ENCODE data around the gene RFLNA.
"Not testable (repeated sequence)": the region's sequence is repeated elsewhere in the genome, so short reads cannot be mapped to it uniquely, and the experiment has no call there.

Gene RFLNA

DNA sequence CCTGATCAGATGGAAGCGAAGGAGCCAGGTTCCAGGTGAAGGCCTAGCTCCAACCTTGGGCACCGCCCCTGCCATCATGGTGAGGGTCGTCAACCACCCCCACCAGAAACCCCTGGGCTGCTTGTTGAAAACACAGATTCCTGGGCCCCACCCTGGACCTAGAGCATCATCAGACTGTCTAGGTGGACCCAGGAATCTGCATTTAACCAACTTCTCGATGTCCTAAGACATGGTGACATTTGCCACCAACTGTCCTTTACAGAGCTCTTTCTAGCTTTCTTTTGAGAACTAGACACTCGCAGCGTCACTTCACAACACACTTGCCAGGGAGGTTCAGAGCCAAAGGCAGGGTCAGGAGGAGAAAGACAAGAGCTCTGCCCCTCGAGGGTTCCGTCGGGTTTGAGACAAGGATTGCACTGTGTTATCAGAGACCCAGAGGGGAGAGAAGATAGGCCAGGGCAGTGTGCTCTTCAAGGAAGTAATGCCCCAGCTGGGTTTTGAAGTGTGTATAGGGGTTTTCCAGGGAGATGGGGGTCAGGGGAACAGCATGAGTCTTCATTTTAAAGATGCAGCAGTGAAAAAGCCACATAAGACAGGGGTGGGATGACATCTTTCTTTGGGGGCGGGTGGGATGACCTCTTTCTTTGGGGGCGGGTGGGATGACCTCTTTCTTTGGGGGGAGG, 24.6 kb downstream of the RFLNA start:
- DNase-seq (ENCODE audit: low read depth in 2 of 2): no peak

DNA sequence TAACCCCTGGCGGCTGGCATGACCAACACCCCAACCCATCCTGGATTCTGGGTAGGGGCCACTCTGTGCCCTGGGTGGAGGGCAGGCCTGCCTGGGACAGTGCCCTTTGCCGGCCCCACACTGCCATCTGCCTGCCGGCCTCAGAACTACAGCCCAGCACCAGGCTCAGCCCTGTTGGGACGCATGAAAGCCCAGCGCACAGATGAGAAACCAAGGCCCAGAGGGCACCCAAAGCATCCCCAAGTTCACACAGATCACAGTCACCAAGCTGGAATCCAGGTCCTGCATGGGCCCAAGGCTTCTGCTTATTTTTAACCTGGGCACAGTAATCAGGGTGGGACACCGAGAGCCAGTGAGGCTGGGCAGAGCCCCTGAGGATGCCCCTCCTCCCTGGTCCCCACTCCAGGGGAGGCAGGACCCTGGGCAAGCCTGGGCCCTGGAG, 26.2 kb downstream of the RFLNA start:
- DNase-seq (ENCODE audit: low read depth in 2 of 2): peak; percentile 31 to 65

DNA sequence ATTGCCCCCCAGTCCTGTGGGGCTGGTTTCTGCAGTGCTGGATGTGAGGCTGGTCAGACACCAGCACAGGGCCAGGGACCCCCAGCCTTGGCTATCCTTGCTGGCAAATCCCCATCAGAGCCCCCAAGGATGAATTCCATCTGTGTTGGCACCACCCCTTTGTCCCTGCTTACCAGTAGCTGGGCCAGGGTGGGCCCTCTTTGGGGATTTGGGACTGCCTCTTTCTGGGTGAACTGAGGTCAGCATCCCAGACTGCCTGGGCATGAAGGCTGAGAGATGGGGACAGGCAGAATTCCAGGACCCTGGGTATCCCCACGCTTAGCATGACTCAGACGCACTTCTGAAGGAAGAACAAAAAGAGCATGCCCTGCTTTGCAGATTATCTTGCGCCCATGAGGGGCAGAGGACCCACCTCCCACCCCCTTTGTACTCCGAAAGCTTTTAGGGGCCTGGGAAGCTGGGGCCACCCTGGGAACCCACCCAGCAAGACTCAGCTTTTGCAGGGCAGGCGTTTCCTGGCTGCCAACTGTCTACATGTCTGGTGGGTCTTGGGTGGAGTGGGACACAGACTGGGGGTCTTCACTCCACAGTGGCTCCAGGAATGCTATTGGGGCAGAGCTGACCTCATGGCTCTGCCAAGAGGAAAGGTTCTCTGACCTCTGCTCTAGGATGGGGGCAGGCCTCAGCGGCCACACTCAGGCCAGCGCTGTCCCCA, 26.8 kb downstream of the RFLNA start:
- no peak for DNase-seq (ENCODE audit: low read depth in 2 of 2)

DNA sequence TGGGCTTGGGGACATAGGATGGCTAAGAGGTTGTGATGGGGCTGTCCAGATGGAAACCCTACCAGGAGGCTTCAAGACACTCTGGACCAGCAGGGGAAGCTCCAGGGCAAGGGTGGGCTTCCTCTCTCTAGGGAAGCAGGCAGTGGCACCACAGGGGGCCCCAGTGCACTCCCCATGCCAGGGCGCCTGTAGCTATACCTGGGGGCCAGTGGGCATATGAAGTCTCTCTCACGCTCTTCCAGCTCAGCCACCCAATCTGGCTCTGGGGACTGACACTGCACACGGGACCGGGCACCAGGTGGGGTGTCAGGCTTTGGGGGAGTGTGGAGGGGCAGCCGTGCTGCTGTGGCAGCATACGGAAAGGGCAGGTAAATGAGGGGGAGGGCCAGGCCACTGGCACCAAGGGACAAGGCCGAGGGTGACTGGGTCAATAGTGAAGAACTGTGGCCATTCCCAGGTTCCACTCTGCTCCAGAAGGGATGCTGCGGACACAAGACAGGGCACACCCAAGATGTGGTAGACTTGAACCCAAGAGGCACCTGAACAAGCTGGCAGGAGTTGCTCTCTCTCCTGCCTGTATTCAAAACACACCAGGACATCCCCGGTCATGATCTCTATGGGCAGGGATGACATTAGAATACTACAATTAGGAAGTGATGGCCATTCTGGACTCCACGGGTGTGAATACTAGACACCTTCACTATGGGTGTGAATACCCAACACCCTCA, 27.5 kb downstream of the RFLNA start:
- no peak for DNase-seq (ENCODE audit: low read depth in 2 of 2)

DNA sequence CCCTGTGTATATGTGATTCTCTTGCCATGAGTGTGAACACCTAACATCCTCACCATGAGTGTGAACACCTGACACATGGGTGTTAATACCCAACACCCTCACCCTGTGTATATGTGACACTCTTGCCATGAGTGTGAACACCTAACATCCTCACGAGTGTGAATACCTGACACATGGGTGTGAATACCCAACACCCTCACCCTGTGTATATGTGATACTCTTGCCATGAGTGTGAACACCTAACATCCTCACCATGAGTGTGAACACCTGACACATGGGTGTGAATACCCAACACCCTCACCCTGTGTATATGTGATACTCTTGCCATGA, 28.1 kb downstream of the RFLNA start:
- not testable (repeated sequence) for DNase-seq (ENCODE audit: low read depth in 2 of 2)

DNA sequence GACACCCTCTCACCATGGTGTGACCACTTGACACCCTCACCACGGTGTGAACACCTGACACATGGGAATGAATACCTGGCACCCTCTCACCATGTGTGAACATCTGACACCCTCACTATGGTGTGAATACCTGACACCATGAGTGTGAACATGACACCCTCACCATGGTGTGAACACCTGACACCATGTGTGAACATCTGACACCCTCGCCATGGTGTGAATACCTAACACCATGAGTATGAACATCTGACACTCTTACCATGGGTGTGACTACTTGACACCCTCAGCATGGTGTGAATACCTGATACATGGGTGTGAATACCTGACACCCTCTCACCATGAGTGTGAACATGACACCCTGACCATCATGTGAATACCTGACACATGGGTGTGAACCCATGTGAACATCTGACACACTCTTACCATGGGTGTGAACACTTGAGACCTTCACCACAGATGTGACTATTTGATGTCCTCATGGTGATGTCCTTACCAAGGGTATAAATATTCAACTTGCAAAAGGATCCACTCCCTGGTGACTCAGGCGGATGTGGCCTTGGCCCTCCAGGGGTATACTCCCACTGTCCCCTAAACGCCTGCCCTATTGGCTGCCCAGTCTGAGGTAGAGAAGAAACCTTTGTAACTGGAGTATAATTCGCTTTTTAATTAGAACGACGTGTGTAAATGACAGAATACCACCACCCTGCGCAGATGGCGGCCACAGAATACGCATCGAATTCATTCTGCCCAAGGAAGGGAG, 29.1 kb downstream of the RFLNA start:
- no peak for DNase-seq (ENCODE audit: low read depth in 2 of 2)

DNA sequence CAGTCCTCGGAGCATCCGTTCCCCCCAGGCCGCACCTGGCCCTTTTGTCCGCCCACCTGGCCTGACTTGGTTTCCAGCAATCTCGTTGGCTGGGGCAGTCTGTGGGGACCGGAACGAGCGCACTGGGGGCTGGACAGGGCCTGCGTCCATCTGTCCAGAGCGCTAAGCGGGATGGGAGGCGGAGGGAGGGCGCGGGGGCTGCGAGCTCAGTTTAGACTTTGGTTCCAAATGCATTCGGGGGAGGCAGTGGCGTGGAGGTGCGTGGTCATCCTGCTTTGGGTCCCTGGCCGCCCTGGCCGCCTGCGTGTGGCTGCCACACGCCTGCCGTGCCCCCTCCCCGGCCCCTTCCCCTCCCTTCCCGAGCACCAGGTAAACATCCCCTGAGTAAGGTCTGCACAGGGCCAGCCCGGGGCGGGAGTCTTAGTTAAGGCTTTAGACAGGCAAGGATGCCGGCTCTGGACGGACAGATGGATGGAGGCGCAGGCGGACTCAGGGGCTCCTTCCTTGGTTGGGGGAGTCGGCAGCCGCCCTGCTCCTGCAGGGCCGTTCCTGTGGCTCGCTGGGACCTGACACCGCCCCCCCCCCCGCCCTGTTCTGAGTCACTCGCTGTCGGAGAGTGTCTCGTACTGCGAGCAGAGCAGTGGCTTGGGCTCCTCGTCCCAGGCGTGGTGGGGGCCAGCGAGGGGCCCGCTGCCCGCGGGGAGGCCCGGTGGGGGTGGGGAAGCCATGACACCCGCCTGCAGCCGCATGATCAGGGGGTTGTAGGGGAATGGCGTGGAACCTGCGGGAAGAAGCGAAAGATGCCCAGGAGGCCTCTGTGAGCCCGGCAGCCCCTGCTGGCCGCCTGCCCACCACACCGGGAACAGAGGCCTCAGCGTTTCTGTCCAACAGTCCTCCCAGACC, 30.2 kb downstream of the RFLNA start:
- no peak for DNase-seq (ENCODE audit: low read depth in 2 of 2)

DNA sequence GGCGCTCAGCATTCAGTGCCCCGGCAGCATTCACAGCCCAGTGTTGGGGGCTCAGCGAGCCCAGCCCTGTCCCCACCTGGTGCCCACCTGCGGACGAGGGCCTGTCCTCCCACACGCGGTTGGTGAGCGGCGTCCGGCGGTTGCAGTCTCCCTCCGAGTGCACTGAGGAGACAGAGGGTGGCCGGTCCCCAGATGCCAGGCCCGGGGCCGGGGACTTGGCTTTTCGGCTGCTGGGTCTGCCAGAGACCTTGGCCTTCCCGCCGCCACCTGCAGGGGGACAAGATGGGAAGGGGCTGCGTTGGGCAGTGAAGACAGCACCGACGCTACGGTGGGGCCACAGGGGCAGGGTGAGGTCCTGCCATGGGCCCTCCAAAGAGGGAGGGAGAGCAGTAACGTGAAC, 31.2 kb downstream of the RFLNA start:
- DNase-seq (ENCODE audit: low read depth in 2 of 2): no peak

DNA sequence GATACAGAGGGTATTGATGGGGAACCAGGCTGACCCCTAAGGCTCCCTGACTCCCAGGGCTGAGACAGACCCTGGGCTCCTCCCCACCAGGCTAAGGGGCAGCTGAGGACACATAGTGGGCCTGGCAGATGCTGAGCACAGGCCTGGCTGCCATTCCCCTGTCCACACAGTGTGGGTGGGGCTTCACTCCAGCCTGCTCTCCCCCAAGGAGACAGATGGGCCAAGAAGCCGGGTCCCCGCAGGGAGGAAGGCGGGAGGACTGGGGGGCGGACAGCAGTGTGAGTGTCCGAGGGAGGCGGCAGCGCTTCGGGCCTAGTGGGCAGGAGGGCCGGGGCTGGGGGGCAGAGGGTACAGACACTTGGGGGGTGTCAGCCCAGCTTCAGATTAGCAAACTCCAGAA, 32.0 kb downstream of the RFLNA start:
- DNase-seq (ENCODE audit: low read depth in 2 of 2): no peak

DNA sequence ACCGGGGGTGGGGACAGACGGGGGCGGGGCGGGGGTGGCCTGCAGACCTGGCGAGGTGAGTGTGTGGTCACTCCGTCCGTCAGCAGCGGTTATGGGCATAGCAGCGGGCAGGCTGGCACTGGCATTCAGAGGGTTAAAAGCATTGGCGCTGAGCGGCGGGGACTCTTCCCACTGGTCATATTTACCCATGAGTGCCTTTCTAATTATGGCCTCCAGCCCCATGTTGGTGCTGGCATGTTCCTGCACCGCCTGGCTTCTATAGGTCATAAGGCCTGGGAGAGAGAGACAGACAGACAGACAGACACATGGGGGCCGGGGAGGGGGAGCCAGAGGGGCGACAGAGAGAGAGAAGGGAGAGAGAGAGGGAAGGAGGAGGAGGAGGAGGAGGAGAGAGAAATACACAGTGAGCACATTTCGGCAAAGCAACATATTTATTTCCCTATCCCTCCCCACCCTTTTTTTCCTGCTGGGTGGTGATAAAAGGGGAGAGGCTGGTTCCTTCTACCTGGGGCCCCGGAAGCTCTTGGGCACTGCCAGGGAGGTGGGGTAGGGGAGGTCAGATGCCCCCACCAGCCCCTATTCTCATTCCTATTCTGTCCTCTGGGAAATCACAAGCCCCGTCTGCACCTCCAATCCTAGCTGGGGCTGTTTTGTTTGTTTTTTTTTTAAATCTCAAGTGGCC, 32.6 kb downstream of the RFLNA start:
- DNase-seq (ENCODE audit: low read depth in 2 of 2): no peak

DNA sequence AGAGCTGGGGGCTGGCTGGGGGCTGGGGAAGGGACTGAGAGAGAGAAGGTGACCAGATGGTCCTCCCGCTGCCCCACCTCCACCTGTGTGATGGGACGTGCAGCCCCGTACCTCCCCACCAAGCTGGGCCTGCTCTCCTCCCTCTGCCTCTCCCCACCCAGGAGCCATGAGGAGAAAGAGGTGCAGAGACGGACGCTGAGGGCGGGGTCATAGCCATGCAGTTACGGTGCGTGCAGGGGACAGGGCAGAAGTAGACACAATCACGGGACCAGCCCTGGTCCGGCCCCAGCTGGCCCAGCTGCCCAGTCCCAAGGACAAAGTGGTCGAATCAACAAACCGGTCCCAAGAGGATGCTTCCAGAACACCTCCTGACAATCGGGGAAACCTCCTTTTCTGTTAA, 33.2 kb downstream of the RFLNA start:
- no peak for DNase-seq (ENCODE audit: low read depth in 2 of 2)

DNA sequence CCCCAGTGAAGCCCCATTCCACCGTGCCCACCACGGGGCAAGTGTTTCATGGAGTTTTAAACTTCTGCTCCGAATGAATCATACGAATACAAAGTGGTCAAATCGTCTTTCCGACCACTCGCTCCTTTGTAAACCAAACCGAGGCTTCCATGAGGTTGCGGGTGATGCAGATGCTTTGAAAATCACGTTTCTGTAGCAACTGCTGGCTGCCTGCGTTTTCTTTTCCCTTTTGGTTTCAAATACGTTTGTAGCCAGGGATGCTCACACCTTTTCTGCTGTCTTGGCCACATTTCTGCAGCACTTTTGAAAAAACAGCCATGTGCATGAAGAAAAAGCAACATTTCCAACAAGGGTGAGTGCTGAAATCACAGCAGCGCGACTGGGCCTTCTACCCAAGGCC, 33.7 kb downstream of the RFLNA start:
- DNase-seq (ENCODE audit: low read depth in 2 of 2): no peak

DNA sequence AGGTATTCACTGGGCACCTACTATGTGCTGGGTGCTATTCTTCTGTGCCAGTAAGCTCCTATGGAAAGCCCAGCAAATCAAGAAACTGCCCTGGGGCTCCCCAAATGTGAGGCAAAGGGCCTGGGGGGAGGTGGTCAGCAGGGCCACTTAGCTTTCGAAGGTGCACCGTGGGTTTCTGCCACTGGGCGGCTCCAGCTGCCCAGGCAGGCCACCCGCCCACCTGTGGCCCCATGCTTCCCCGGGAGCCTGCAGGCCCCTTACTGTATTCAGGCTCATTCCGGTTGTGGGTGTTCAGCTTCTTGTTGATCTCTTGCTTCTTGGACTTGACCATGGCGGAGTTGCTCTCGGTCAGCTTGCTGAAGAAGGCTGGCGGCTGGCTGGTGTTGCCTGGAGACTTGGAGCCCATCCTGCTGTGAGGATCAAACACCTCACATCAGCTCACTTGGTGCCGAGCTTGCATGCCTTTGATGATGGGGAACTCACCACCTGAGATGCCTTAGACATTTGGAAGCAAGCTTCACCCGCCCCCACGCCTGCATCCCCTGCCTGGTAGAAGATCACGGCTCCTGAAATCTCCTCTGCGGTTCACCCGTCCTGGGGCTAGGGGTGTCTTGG, 37.3 kb downstream of the RFLNA start:
- DNase-seq (ENCODE audit: low read depth in 2 of 2): no peak

DNA sequence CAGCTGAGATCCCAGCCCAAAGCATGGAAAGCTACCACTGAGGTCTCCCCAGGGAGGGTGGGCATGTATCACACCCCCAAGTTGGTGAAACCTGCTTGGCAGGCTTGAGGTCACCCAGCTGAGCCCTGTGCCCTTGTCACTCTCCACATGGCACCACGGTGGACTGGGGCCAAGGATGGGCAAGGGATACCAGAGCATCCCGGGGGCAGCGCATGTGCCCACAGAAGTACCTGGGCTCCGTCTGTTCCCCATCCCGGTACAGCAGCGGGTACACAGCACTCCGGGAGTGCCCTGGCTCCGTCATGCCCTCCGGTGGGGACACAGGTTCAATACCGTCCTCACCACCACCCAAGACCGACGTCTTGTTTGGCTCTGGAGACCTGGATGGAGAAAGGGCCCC, 38.0 kb downstream of the RFLNA start:
- DNase-seq (ENCODE audit: low read depth in 2 of 2): no peak

DNA sequence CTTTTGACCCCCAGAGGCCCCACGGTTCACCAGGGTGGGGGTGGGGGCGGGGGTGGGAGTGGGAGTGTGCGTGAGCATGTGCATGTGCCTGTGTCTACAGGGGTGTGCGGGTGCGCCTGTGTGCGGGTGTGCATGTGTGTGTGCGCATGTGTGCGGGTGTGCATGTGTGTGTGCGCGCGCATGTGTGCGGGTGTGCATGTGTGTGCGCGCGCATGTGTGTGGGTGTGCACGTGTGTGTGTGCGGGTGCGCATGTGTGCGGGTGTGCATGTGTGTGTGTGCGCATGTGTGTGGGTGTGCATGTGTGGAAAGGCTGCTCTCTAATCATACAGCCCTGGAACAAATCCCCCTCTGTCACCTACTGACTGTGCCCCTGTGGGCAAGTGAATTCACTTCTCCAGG, 38.8 kb downstream of the RFLNA start:
- DNase-seq (ENCODE audit: low read depth in 2 of 2): no peak

DNA sequence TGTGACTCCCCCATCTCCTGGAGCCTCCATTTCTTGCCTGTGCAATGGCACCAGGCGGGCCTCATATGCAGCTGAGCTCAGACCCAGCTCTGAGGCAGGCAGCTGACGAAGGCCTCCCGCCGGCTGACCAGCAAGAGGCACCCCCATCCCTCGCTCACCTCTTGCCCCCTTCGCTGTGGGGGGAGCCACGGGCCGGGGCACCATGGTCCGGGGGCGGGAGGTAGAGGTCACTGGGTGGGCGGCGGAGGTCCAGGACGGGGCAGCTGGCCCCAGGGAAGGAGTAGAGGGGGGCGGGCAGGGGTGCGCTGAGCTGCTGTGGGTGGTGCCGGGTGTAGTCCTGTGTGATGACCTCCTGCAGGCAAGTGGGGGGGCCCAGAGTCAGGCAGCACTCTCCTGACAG, 39.4 kb downstream of the RFLNA start:
- no peak for DNase-seq (ENCODE audit: low read depth in 2 of 2)

DNA sequence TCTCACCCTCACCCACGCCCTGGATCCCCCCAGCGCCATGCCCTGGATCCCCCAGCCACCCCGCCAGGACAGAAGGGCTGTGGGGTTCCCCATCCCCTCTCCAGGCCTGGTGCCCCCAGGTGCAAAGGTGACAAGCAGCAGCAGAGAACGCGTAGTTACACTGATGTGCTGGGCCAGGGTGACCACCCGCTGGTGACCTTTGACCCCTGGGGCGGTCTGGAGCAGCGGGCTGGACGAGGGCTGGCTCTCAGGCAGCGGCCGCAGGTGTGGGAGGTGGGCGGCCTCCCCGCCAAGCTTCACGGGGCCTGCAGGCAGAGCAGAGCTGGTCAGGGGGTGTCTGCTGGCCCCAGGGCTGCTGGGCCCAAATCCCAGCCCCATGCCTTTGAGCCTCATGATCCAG, 40.1 kb downstream of the RFLNA start:
- DNase-seq (ENCODE audit: low read depth in 2 of 2): no peak

DNA sequence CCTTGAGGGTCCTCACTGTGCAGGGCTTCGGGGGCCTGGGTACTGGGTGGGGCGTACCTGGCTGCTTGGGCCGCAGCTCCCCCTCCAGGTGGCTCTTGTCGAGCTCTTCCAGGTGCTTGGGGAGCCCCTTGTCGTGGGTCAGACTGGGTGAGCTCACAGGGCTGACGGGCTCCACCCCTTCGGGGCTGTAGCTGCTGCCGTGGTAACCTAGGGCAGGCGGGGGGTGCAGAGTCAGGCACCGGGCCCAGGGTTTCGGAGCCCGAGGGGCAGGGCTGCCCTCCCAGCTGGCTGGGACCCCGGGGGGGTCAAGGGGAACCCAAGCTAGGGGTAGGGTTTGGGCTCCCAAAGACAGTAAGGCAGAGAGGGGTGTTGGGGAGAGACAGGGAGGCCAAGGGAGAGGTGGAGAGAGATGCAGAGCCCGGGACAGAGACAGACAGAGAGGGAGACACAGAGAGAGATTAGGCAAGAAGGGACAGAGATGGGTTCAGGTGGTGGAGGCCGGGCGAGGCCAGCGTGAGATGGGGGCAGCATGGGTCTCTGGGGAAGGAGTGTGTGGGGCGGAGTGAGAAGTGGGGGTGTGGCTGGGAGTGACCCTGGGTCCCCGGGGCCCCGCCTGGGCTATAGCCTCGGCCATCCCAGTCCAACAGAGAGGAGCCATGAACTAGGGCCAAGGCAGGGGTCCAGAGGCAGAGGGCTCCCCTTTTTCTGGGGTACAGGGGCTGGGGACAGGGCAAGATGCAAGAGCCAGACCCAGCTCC, 40.7 kb downstream of the RFLNA start:
- DNase-seq (ENCODE audit: low read depth in 2 of 2): no peak

DNA sequence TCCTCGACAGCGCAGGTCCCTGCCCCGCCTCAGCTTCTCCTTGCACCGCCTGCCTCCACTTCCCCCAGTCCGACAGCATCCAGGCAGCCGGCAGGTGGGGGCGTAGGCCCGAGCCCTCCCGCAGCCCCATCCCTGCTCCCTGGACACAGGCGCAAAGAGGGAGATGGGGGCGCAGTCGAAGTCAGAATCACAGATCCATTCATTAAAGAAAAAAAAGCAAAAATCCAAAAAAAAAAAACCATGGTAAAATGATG, 41.2 kb downstream of the RFLNA start:
- DNase-seq (ENCODE audit: low read depth in 2 of 2): no peak
